Brain microvascular endothelial cell (primary cell): ENCODE measurements around the gene MPI.

Experiments
- DNase-seq: peaks from one replicate; pipeline ENCODE4 v3.0.0-alpha.2; 2020
- H3K27ac ChIP-seq: fragments of 250-450 bp; sonication (Bioruptor Pico); 2 replicates; pipeline ENCODE4 v1.5.1; 2020; ENCODE audit warnings: mild to moderate bottlenecking, moderate library complexity
- H3K27me3 ChIP-seq: fragments of 250-450 bp; sonication (Bioruptor Pico); replicated peaks from 2 replicates; pipeline ENCODE4 v1.5.1; 2020; ENCODE audit warnings: mild to moderate bottlenecking
- H3K36me3 ChIP-seq: fragments of 250-450 bp; sonication (Bioruptor Pico); replicated peaks from 2 replicates; pipeline ENCODE4 v1.5.1; 2020; ENCODE audit warnings: mild to moderate bottlenecking
- H3K4me3 ChIP-seq: 2 replicates; pipeline ENCODE4 v1.5.1; 2011; ENCODE audit warnings: low read depth, mild to moderate bottlenecking, control low read depth, low read length, moderate library complexity
- in situ Hi-C: cut with HindIII; loops from 2 replicates; pipeline ENCODE4 v1.10.0; 2017; ENCODE audit warnings: low sequenced_read_pairs, low pct_ligation_motif_present
- TF ChIP-seq, protein P1 (sequence below): IDR thresholded peaks from 2 replicates; pipeline ENCODE4 v1.5.1; 2011; ENCODE audit warnings: low read depth, mild to moderate bottlenecking, moderate library complexity, low read length, control low read depth, inconsistent platforms; ENCODE audit errors: missing control alignments

The MPI gene

DNA sequence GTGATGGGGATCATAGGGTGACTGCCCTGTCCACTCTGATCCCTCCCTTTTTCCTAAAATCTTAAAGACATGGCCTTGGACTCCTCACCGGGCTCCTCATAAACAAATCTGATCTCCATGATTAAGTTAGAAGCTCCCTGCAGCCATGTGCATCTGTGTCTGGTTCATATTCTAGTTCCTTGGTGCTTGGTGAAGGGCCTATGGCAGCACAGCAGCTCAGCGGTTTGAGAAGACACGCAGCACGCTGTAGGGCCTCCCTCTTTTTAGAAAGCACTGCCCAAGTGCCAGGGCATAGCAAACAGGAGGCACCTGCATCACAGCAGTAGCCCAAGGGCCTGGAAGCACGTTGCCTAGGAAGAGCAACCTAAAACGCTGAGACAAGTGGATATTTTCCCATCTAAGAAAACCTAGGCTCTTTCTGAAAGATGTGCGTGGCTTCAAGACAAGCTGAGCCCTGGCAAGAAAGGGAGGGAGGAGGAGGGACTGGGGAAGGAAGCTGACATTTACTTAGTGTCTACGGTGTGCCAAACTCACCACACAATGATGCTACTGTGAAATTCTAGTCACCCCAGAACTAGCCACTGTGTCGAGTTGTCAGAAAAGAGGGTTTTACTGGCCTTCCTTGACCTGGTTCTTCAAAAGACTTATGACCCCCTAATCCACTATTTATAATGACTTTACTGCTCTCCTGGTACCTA, 32.0 kb upstream of the MPI start:
- Histone ChIP-seq H3K4me3 (no peak overlapping the region), H3K36me3 (peaks cover 3% of the 10 kb centered on the region), H3K27ac (no peak overlapping the region), H3K27me3 (no peaks in the 10 kb centered on the region)
- DNase-seq, result no peak
- TF ChIP-seq, protein P1, sequence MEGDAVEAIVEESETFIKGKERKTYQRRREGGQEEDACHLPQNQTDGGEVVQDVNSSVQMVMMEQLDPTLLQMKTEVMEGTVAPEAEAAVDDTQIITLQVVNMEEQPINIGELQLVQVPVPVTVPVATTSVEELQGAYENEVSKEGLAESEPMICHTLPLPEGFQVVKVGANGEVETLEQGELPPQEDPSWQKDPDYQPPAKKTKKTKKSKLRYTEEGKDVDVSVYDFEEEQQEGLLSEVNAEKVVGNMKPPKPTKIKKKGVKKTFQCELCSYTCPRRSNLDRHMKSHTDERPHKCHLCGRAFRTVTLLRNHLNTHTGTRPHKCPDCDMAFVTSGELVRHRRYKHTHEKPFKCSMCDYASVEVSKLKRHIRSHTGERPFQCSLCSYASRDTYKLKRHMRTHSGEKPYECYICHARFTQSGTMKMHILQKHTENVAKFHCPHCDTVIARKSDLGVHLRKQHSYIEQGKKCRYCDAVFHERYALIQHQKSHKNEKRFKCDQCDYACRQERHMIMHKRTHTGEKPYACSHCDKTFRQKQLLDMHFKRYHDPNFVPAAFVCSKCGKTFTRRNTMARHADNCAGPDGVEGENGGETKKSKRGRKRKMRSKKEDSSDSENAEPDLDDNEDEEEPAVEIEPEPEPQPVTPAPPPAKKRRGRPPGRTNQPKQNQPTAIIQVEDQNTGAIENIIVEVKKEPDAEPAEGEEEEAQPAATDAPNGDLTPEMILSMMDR, result no peak
- in situ Hi-C loops, result no loop called here

DNA sequence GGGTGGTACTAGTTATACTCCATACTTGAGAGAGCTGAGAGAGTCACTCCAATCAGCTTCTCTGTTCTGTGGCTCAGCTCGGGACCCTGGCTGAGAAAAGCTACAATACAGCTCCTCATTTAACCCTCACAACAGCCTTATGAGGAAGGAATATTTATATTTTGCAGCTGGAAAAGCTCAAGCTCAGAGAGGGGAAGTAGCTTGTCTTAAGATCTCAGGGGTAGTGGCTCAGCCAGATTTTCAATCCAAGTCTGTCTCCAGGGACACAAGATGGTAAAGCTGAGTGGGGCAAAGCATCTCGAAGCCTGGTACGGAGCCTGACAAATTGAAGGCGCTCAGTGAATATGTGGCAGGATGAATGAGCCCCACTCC, 31.5 kb upstream of the MPI start:
- Histone ChIP-seq H3K36me3 (no peaks in the 10 kb centered on the region), H3K27me3 (no peaks in the 10 kb centered on the region), H3K27ac (no peak overlapping the region), H3K4me3 (no peak overlapping the region)
- in situ Hi-C loops, result no loop called here
- no peak for DNase-seq
- TF ChIP-seq, protein P1, result no peak

DNA sequence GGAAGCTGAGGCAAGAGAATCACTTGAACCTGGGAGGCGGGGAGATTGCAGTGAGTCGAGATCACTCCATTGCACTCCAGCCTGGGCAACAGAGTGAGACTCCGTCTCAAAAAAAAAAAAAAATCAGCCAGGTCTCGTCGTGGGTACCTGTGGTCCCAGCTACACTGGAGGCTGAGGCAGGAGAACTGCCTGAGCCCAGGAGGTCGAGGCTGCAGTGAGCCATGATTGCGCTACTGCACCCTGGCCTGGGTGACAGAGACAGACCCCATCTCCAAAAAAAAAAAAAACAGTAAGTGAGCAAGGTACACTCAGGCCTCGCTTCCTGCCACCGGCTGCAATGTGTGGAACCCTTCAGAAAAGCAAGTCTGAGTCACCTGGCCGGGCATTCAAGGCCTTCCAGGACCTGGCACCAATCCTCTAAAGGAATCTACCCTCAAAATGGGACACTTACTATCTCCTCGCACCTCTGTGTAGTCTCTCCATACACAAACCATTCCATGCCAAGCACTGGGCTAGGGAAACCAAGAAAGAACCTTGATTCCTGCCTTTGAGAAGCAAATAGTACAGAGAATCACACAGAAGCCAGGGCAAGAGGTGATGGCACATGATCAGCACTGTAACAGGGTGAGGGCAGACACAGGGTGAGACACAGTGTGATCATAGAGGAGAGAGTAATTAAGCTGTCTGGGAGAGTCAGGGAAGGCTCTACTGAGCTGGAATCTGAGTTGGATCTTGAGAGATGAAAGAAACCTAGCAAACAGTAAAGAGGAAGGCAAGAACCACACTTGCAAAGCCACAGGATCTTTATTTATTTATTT, 26.4 kb upstream of the MPI start:
- Histone ChIP-seq H3K4me3 (no peak overlapping the region), H3K27me3 (no peaks in the 10 kb centered on the region), H3K36me3 (peaks cover 2% of the 10 kb centered on the region), H3K27ac (no peak overlapping the region)
- in situ Hi-C loops, result no loop called here
- TF ChIP-seq, protein P1, result no peak
- DNase-seq, result no peak

DNA sequence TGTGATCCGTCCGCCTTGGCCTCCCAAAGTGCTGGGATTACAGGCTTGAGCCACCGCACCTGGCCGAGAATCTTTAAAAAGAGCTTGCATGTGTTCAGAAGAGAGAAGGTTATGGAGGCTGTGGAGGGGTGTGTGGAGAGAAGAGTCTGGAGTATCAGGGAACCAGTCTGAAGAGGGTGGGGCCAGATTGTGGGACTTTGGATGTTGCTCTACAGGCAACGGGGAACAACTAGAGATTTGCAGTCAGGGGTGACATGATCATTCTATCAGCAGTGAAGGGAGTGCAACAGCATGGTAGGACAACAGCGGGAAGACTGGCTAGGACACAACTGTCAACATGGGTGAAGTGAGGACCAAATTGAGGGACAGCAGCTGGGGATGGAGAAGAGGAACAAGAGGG, 25.5 kb upstream of the MPI start:
- Histone ChIP-seq H3K27ac (no peak overlapping the region), H3K36me3 (peaks cover 2% of the 10 kb centered on the region), H3K27me3 (no peaks in the 10 kb centered on the region), H3K4me3 (no peak overlapping the region)
- TF ChIP-seq, protein P1, result no peak
- DNase-seq, result no peak
- in situ Hi-C loops, result no loop called here

DNA sequence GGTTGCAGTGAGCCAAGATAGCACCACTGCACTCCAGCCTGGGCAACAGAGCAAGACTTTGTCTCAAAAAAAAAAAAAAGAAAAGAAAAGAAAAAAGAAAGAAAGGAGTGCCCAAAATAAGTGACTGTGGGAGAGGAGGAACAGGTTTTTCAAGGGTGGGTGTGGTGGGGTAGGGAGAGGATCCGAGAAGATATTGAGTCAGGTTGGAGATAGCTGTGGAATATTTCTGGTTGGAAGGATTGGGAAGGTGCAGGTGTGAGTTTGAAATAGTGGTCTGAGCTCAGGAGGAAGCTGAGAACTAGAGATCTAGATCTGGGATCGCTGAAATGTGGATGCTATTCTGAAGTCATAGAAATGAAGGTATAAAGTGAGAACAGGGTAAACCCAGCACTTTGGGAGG, 24.5 kb upstream of the MPI start:
- no peak for DNase-seq

More for the DNA sequence above, 24.5 kb upstream of the MPI start:
- Histone ChIP-seq H3K4me3 (no peak overlapping the region), H3K27me3 (no peaks in the 10 kb centered on the region), H3K27ac (no peak overlapping the region), H3K36me3 (peaks cover 2% of the 10 kb centered on the region)
- in situ Hi-C loops, result no loop called here
- TF ChIP-seq, protein P1, result no peak
